IMR-90 (cell line): Measurements from ENCODE around the gene VEPH1. TPM values are rescaled to one million over a fixed set of nuclear protein-coding genes. Genes with fewer than 3 reads are reported as not detected.

Source experiments
- ATAC-seq: fragments of 200-7000 bp; cut with Tn5 transposase; 2 replicates; pipeline ENCODE4 v1.9.1; 2020; ENCODE audit warnings: low read depth, mild to moderate bottlenecking, moderate library complexity
- BruUV-seq: library from RNA; stranded (reverse); fragments of 400-500 nt; replicated peaks from 2 replicates; lab custom pipeline; 2021; lab: Mats Ljungman, UMichigan
- CTCF ChIA-PET: fragments of 300-600 bp; formaldehyde crosslinking; extraction: SDS; loops from one replicate; lab custom pipeline; 2021; ENCODE audit warnings: antibody characterized with exemption; lab: Yijun Ruan, JAX
- POLR2A ChIA-PET: fragments of 300-600 bp; sonication (Branson Sonifier 250); formaldehyde crosslinking; loops from one replicate; lab custom pipeline; 2022; ENCODE audit warnings: antibody characterized with exemption; ENCODE audit not compliant: unreplicated experiment; lab: Charles Lee
- DNase-seq: peaks from one replicate; pipeline ENCODE4 v3.0.0; 2013
- H2AFZ ChIP-seq: replicated peaks from 2 replicates; pipeline ENCODE3; 2013; ENCODE audit warnings: low read length, mild to moderate bottlenecking; ENCODE audit not compliant: poor library complexity
- H2AK5ac ChIP-seq: 2 replicates; pipeline ENCODE4 v1.6.1; 2013; ENCODE audit warnings: low read depth, low read length, inconsistent platforms
- H2AK9ac ChIP-seq: replicated peaks from 2 replicates; pipeline ENCODE3; 2013; ENCODE audit warnings: mild to moderate bottlenecking, low read depth, low read length, moderate library complexity; ENCODE audit not compliant: poor library complexity
- H2BK120ac ChIP-seq: 2 replicates; pipeline ENCODE4 v1.6.1; 2013; ENCODE audit warnings: low read depth, low read length, inconsistent platforms
- H2BK15ac ChIP-seq: 3 replicates; pipeline ENCODE4 v1.6.1; 2013; ENCODE audit warnings: low read depth, low read length, inconsistent platforms
- H2BK20ac ChIP-seq: 2 replicates; pipeline ENCODE4 v1.6.1; 2013; ENCODE audit warnings: low read depth, mild to moderate bottlenecking, inconsistent platforms, low read length, moderate library complexity
- H2BK5ac ChIP-seq: 2 replicates; pipeline ENCODE4 v1.6.1; 2013; ENCODE audit warnings: mild to moderate bottlenecking, low read depth, low read length, inconsistent platforms; ENCODE audit not compliant: poor library complexity, severe bottlenecking
- H3K14ac ChIP-seq: replicated peaks from 2 replicates; pipeline ENCODE4 v1.6.1; 2013; ENCODE audit warnings: low read depth, low read length, inconsistent platforms
- H3K18ac ChIP-seq: 2 replicates; pipeline ENCODE4 v1.6.1; 2013; ENCODE audit warnings: low read depth, low read length, control low read depth
- H3K23ac ChIP-seq: 2 replicates; pipeline ENCODE4 v1.6.1; 2013; ENCODE audit warnings: low read depth, low read length, inconsistent platforms
- H3K27ac ChIP-seq: 2 replicates; pipeline ENCODE4 v1.5.1; 2013; ENCODE audit warnings: mild to moderate bottlenecking, control low read depth, low read length; ENCODE audit not compliant: insufficient read depth
- H3K27me3 ChIP-seq: 2 replicates; pipeline ENCODE4 v1.6.1; 2013; ENCODE audit warnings: low read length; ENCODE audit not compliant: control insufficient read depth, insufficient read depth
- H3K36me3 ChIP-seq: 2 replicates; pipeline ENCODE4 v1.6.1; 2013; ENCODE audit warnings: low read length, mixed read lengths; ENCODE audit not compliant: control insufficient read depth, insufficient read depth
- H3K4ac ChIP-seq: 2 replicates; pipeline ENCODE4 v1.6.1; 2013; ENCODE audit warnings: low read depth, low read length, inconsistent platforms
- H3K4me1 ChIP-seq: 2 replicates; pipeline ENCODE4 v1.6.1; 2013; ENCODE audit warnings: low read length, mixed read lengths; ENCODE audit not compliant: control insufficient read depth, insufficient read depth
- H3K4me2 ChIP-seq: 2 replicates; pipeline ENCODE4 v1.6.1; 2013; ENCODE audit warnings: low read depth, mild to moderate bottlenecking, control low read depth, low read length, moderate library complexity
- H3K4me3 ChIP-seq: 2 replicates; pipeline ENCODE4 v1.5.1; 2013; ENCODE audit warnings: low read depth, mild to moderate bottlenecking, control low read depth, low read length, moderate library complexity; ENCODE audit not compliant: insufficient read depth
- H3K56ac ChIP-seq: 2 replicates; pipeline ENCODE4 v1.6.1; 2013; ENCODE audit warnings: low read length, inconsistent platforms; ENCODE audit not compliant: insufficient read depth; ENCODE audit errors: extremely low read depth
- H3K79me1 ChIP-seq, 2 experiments: 2 replicates each; pipeline ENCODE4 v1.6.1; 2013; ENCODE audit warnings: low read length in 2 of 2, inconsistent platforms in 1 of 2, low read depth in 1 of 2
- H3K9ac ChIP-seq: 2 replicates; pipeline ENCODE4 v1.6.1; 2013; ENCODE audit warnings: low read depth, low read length, control low read depth
- H3K9me1 ChIP-seq: 2 replicates; pipeline ENCODE4 v1.6.1; 2013; ENCODE audit warnings: low read length, inconsistent platforms; ENCODE audit not compliant: insufficient read depth
- H3K9me3 ChIP-seq: 2 replicates; pipeline ENCODE4 v1.6.1; 2013; ENCODE audit warnings: low read length; ENCODE audit not compliant: control insufficient read depth, insufficient read depth
- H4K20me1 ChIP-seq: 2 replicates; pipeline ENCODE4 v1.6.1; 2013; ENCODE audit warnings: low read length, inconsistent platforms; ENCODE audit not compliant: insufficient read depth
- H4K5ac ChIP-seq: 2 replicates; pipeline ENCODE4 v1.6.1; 2013; ENCODE audit warnings: mild to moderate bottlenecking, low read depth, low read length, control low read depth
- H4K8ac ChIP-seq, 2 experiments: 2 replicates each; pipeline ENCODE4 v1.6.1; 2013; ENCODE audit warnings: low read depth in 2 of 2, low read length in 2 of 2, control low read depth in 1 of 2, inconsistent platforms in 1 of 2
- H4K91ac ChIP-seq: 2 replicates; pipeline ENCODE4 v1.6.1; 2013; ENCODE audit warnings: low read depth, low read length, inconsistent platforms; ENCODE audit not compliant: insufficient read depth
- BHLHE40 ChIP-seq: fragments of 150-350 bp; IDR thresholded peaks from 2 replicates; pipeline ENCODE4 v1.6.1; 2016; ENCODE audit warnings: mild to moderate bottlenecking, low read depth, low read length
- CEBPB ChIP-seq: IDR thresholded peaks from 2 replicates; pipeline ENCODE4 v1.6.1; 2012; ENCODE audit warnings: low read depth, low read length, improper control_type of control experiment
- CHD1 ChIP-seq: IDR thresholded peaks from 2 replicates; pipeline ENCODE4 v1.6.1; 2012; ENCODE audit warnings: low read depth, low read length, improper control_type of control experiment
- CTCF ChIP-seq: conservative IDR thresholded peaks from 2 replicates; pipeline ENCODE4 v1.5.1; 2012; ENCODE audit warnings: mild to moderate bottlenecking, low read depth, low read length, improper control_type of control experiment
- ELK1 ChIP-seq: fragments of 150-350 bp; IDR thresholded peaks from 2 replicates; pipeline ENCODE4 v1.6.1; 2016; ENCODE audit warnings: low read depth, mild to moderate bottlenecking, low read length, moderate library complexity, borderline replicate concordance
- MAFK ChIP-seq: IDR thresholded peaks from 2 replicates; pipeline ENCODE4 v1.6.1; 2012; ENCODE audit warnings: low read depth, low read length, improper control_type of control experiment
- MAZ ChIP-seq: IDR thresholded peaks from 2 replicates; pipeline ENCODE4 v1.6.1; 2012; ENCODE audit warnings: low read depth, mild to moderate bottlenecking, low read length, improper control_type of control experiment, moderate library complexity, borderline replicate concordance
- MXI1 ChIP-seq: IDR thresholded peaks from 2 replicates; pipeline ENCODE4 v1.6.1; 2012; ENCODE audit warnings: low read depth, mild to moderate bottlenecking, low read length, moderate library complexity, borderline replicate concordance
- NFE2L2 ChIP-seq: fragments of 150-350 bp; IDR thresholded peaks from 2 replicates; pipeline ENCODE4 v1.6.1; 2016; ENCODE audit warnings: low read depth, mild to moderate bottlenecking, low read length
- POLR2A ChIP-seq: IDR thresholded peaks from 2 replicates; pipeline ENCODE4 v1.6.1; 2012; ENCODE audit warnings: mild to moderate bottlenecking, low read depth, low read length
- RAD21 ChIP-seq: IDR thresholded peaks from 2 replicates; pipeline ENCODE4 v1.6.1; 2012; ENCODE audit warnings: low read length, improper control_type of control experiment
- RCOR1 ChIP-seq: IDR thresholded peaks from 2 replicates; pipeline ENCODE4 v1.6.1; 2012; ENCODE audit warnings: mild to moderate bottlenecking, low read length, improper control_type of control experiment; ENCODE audit not compliant: insufficient replicate concordance
- RFX5 ChIP-seq: IDR thresholded peaks from 2 replicates; pipeline ENCODE4 v1.8.0; 2012; ENCODE audit warnings: low read depth, mild to moderate bottlenecking, low read length, moderate library complexity
- SMC3 ChIP-seq: fragments of 150-350 bp; IDR thresholded peaks from 2 replicates; pipeline ENCODE4 v1.6.1; 2016; ENCODE audit warnings: low read depth, mild to moderate bottlenecking, antibody characterized with exemption, low read length, moderate library complexity
- USF2 ChIP-seq: fragments of 150-350 bp; IDR thresholded peaks from 2 replicates; pipeline ENCODE4 v1.6.1; 2017; ENCODE audit warnings: mild to moderate bottlenecking, antibody characterized with exemption, low read length, low read depth
- WGBS, 2 experiments: methylation state at CpG; one replicate each; pipeline versions ENCODE4 v1.1.5 to v1.1.7; 2013; ENCODE audit warnings: missing lambda C conversion rate in 2 of 2; ENCODE audit not compliant: insufficient read length in 1 of 2; ENCODE audit errors: extremely low coverage in 2 of 2; 5-methylcytosine and 5-hydroxymethylcytosine counted together
- dilution Hi-C: fragments of 300-500 bp; cut with HindIII; formaldehyde crosslinking; loops from one replicate; pipeline ENCODE4 v1.14.3; 2018; ENCODE audit warnings: low sequenced_read_pairs; ENCODE audit not compliant: unreplicated experiment
- in situ Hi-C: fragments of 300-500 bp; cut with MboI; formaldehyde crosslinking; loops from 3 replicates; pipeline ENCODE4 v1.14.3; 2019; ENCODE audit warnings: low sequenced_read_pairs, inconsistent platforms, mixed read lengths
- intact Hi-C: fragments of 100-400 bp; cut with micrococcal nuclease; formaldehyde crosslinking; loops from 2 replicates; pipeline ENCODE4 v1.10.0; 2022
- polyA plus RNA-seq, 3 experiments: library from polyadenylated mRNA; depleted of rRNA; stranded (reverse); fragments of >200 nt; gene quantifications; 2 replicates each; pipeline ENCODE4 v1.2.3, GENCODE V29; 2012; ENCODE audit warnings: low replicate concordance in 1 of 3
- total RNA-seq: library from RNA; depleted of rRNA; stranded (reverse); fragments of >200 nt; gene quantifications from 2 replicates; pipeline ENCODE4 v1.2.3, GENCODE V29; 2012

The VEPH1 gene
- total and polyA plus RNA-seq, 2 of the 4 experiments (the other 2 are of a cell fraction), result 30.5 to 130 TPM

GRCh38 chr3:157409516-157409915 lies 93.7 kb downstream of the VEPH1 start:
- H2AK5ac ChIP-seq, result no peak overlapping the region
- no CpG with 5 or more reads among the region's 2 CpGs for WGBS, 2 experiments

More at GRCh38 chr3:157409516-157409915, 93.7 kb downstream of the VEPH1 start:
- intact Hi-C loops (no loop called here), dilution Hi-C loops (no loop called here), in situ Hi-C loops (no loop called here)
- Histone ChIP-seq H2BK120ac (no peak overlapping the region), H4K20me1 (no peaks in the 10 kb centered on the region), H3K36me3 (no peaks in the 10 kb centered on the region), H3K79me1 (0 out of 4 replicates have a peak, but pooled peaks cover 0 to 3% of the 10 kb centered on the region in 2 experiments), H2AFZ (no peak overlapping the region), H3K18ac (no peak overlapping the region), H3K9me3 (no peaks in the 10 kb centered on the region), H2AK9ac (no peak overlapping the region), H3K23ac (no peak overlapping the region), H2BK15ac (no peak overlapping the region), H4K5ac (no peak overlapping the region), H3K9ac (no peak overlapping the region), H3K4ac (no peak overlapping the region; the same call in 1 of the 2 replicates), H2BK5ac (no peak overlapping the region), H3K4me2 (no peak overlapping the region), H3K4me3 (no peak overlapping the region), H3K27ac (no peak overlapping the region), H3K56ac (no peak overlapping the region), H4K8ac (no peak overlapping the region), H4K91ac (no peak overlapping the region), H3K14ac (0 out of 2 replicates have a peak overlapping the region, but pooled peaks have one; percentile 21), H3K4me1 (peaks cover 5% of the 10 kb centered on the region), H3K9me1 (peaks cover 8% of the 10 kb centered on the region; the same call in 1 of the 2 replicates), H2BK20ac (no peak overlapping the region), H3K27me3 (no peaks in the 10 kb centered on the region)
- ATAC-seq (no peak), DNase-seq (no peak)
- BruUV-seq, result no TSS peak
- TF ChIP-seq POLR2A (no peak), BHLHE40 (no peak), RAD21 (no peak), MAFK (no peak), USF2 (no peak), ELK1 (no peak), SMC3 (no peak), RFX5 (no peak), MAZ (no peak), MXI1 (no peak), CEBPB (no peak), CTCF (no peak), CHD1 (no peak), RCOR1 (no peak), NFE2L2 (no peak)
- ChIA-PET CTCF (no interaction called here), POLR2A (no interaction called here)
